GM06990 (cell line): ENCODE measurements around the gene TMPRSS9.

ENCODE experiments used
- DNase-seq: peaks from one replicate; pipeline ENCODE4 v3.0.0-alpha.2; 2011; ENCODE audit not compliant: insufficient read length; ENCODE audit errors: extremely low read depth
- H3K27me3 ChIP-seq: replicated peaks from 2 replicates; pipeline ENCODE4 v1.6.0; 2011; ENCODE audit warnings: low read length; ENCODE audit not compliant: control insufficient read depth, insufficient read depth
- H3K36me3 ChIP-seq: 2 replicates; pipeline ENCODE4 v1.5.1; 2011; ENCODE audit warnings: low read length; ENCODE audit not compliant: control insufficient read depth, insufficient read depth
- H3K4me3 ChIP-seq: replicated peaks from 2 replicates; pipeline ENCODE4 v1.5.1; 2011; ENCODE audit warnings: low read depth, mild to moderate bottlenecking, control low read depth, low read length
- CTCF ChIP-seq: IDR thresholded peaks from 2 replicates; pipeline ENCODE4 v1.5.1; 2011; ENCODE audit warnings: low read length, control low read depth, mild to moderate bottlenecking, inconsistent platforms; ENCODE audit not compliant: insufficient read depth, poor library complexity, severe bottlenecking

TMPRSS9 gene

DNA sequence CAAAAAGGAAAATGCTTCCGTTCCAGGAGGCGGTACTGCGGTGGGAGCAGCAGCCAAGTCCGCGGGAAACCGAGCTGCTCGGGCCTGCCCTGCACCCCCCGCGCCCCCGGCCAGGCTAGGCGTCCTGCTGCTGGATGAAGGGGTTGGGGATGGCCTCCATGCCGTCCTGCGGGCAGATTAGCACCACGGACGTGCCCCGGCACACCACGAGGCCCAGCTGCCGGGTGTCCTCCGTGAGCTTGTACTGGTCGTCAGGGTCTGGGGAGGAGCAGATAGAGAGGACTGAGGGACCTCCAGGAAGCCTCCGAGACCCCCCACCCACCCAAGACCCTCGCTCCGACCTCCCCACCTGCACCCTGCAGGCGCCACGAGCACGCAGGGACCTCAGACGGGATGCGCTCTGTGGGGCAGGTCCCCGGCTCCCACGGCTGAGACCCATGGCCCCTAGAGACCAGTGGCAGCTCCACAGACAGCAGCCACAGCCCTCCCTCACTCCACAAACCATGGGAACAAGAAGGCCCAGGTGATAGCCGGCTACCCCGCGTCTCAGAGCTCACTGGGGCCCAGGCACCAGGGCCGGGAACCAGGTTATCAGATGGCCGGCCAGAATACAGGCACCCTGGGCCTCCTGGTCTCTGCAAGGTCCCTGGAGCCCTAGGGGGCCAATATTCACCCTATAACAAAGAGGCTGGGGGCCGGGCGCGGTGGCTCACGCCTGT, 38.3 kb upstream of the TMPRSS9 start:
- H3K27me3 ChIP-seq = no peaks in the 10 kb centered on the region
- H3K4me3 ChIP-seq = no peak overlapping the region
- no peak for TF ChIP-seq CTCF
- H3K36me3 ChIP-seq = peaks cover 13% of the 10 kb centered on the region
- DNase-seq = no peak

DNA sequence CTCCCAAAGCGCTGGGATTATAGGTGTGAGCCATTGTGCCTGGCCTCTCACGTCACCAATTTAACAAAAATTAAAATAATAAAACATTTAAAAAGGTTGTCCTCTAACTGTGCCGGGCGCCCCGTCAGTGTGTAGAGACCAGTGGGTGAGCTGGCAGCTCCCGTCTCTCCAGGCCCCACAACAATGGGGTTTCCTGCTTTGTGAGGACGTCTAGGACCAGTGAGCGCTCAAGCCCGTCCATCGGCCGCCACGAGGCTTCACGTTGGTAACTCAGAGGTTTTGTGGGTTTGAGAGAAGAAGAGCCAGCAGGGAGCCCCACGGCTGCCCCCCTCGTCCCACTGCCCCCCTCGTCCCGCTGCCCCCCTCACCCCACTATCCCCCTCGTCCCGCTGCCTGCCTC, 36.4 kb upstream of the TMPRSS9 start:
- DNase-seq = no peak
- TF ChIP-seq CTCF = no peak
- Histone ChIP-seq H3K27me3 (no peaks in the 10 kb centered on the region), H3K4me3 (no peak overlapping the region), H3K36me3 (peaks cover 13% of the 10 kb centered on the region)

DNA sequence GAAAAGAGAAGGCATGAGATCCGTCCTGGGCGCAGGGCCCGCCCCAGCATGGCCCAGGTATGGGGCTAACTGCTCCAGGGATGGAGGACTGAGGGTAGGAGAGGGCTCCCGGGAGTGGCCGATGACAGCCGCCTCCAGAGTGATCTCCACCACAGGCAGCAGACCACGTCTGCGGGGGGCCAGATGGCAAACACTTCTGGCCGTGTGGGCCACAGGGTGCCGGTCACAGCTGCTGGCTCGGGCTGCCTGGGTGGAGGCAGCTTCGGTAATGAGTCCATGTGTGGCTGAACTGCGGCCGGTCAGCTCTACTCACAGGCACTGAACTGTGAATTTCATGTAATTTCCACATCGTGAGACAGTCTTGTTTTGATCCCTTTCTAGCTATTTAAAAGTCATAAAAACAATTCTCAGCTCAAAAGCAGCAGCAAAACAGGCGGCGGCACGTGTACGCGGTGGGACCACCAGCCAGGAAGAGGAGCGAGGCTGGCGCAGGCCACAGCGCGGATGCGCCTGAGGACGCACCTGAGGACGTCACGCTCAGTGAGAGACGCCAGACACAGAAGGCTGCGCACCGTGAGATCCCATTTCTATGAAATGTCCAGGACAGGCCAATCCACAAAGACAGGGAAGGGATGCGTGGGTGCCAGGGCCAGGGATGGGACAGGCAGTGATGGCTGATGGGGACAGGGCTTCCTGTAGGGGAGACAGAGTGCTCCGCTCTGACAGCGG, 35.7 kb upstream of the TMPRSS9 start:
- Histone ChIP-seq H3K36me3 (peaks cover 13% of the 10 kb centered on the region), H3K4me3 (peak overlapping the region; percentile 15)
- no peak for DNase-seq

DNA sequence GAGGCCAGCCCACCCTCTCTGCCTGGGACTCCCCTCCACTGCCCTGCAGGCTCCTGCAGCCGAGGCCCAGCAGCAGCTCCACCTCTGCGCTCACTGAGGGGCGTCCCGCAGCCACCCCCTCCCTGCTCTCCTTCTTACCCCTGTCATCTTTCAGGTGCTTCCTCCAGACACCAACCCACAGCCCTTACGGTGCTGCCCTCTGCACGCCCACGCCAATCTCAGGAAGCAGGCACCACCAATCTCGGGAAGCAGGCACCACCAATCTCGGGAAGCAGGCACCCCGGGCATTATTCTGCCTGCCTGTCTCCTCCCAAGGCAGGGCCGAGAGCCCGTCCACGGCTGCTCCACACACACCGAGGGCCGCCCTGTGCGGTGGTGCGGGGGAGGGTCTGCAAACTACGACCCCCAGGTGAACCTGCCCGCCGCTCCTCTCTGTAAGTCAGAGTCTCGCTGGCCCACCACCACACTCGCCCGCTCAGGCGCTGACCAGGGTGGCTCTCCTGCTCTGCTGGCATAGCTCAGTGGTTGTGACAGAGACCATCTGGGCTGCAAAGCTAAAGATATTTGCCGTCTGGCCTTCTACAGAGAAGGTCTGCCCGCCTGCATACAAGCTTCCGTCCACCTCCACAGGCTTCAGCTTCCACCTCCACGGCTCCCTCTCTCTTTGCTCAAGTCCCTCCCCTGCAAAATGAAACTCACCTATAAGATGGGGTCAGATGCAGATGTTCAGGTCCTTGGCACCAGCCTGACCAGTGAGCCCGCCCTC, 34.6 kb upstream of the TMPRSS9 start:
- DNase-seq = no peak
- H3K4me3 ChIP-seq = 0 out of 2 replicates have a peak overlapping the region, but pooled peaks have one; percentile 0
- peaks cover 13% of the 10 kb centered on the region for H3K36me3 ChIP-seq
- H3K27me3 ChIP-seq = no peaks in the 10 kb centered on the region
- TF ChIP-seq CTCF = no peak

More for the DNA sequence above, 35.7 kb upstream of the TMPRSS9 start:
- no peak for TF ChIP-seq CTCF
- H3K27me3 ChIP-seq = no peaks in the 10 kb centered on the region

GRCh38 chr19:2326699-2327360, 33.2 kb upstream of the TMPRSS9 start:
- Histone ChIP-seq H3K36me3 (peaks cover 13% of the 10 kb centered on the region), H3K27me3 (no peaks in the 10 kb centered on the region), H3K4me3 (peak overlapping the region; percentile 98)
- no peak for TF ChIP-seq CTCF
- no peak for DNase-seq
